ENCODE measurements around the gene LINGO3. TPM values are rescaled to one million over a fixed set of nuclear protein-coding genes. Genes with fewer than 3 reads are reported as not detected.

LINGO3 gene
- total and polyA plus RNA-seq, 2 experiments from 2014 or later = 0.29 to 0.45 TPM

DNA sequence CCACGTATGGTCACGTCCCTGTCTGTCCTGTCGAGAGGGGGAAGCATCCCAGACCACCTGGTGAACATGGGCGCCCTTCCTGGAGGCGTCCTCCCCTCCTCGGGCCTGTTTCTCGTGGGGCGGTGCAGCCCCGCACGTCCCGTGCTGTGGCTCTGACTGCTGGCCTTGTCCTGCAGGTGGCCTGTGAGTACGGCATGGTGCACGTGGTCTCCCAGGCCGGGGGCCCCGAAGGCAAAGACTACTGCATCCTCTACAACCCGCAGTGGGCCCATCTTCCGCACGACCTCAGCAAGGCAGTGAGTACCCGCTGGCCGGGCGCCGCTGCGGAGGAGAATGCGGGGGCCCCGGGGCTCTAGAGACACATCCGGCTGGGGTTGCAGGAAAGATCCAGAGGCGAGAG is 26.5 kb upstream of the LINGO3 start:
- no peak overlapping the region for H3K4me3 Mint-ChIP-seq
- peaks cover 26% of the 10 kb centered on the region for H3K27me3 Mint-ChIP-seq (ENCODE audit: insufficient read depth, low read depth, poor library complexity)
- peaks cover 39% of the 10 kb centered on the region for H3K4me1 Mint-ChIP-seq
- Histone ChIP-seq H3K79me2 (replicated peaks; ENCODE audit: insufficient read depth) (peaks cover 55% of the 10 kb centered on the region), H3K36me3 (ENCODE audit: insufficient read depth) (no peaks in the 10 kb centered on the region), H4K20me1 (replicated peaks; ENCODE audit: insufficient read depth) (peaks cover 13% of the 10 kb centered on the region), H3K4me2 (no peak overlapping the region), H3K4me1 (ENCODE audit: insufficient read depth) (peaks cover 15% of the 10 kb centered on the region), H3F3A (replicated peaks; ENCODE audit: low read depth) (peaks cover 24% of the 10 kb centered on the region), H3K27me3 (ENCODE audit: insufficient read depth) (no peaks in the 10 kb centered on the region), H3K27ac (ENCODE audit: low read depth) (no peak overlapping the region), H3K4me3 (no peak overlapping the region), H3K9me2 (ENCODE audit: insufficient read depth) (no peaks in the 10 kb centered on the region; the same call in 1 of the 2 replicates), H2AFZ (no peak overlapping the region)
- TF ChIP-seq, protein P1, sequence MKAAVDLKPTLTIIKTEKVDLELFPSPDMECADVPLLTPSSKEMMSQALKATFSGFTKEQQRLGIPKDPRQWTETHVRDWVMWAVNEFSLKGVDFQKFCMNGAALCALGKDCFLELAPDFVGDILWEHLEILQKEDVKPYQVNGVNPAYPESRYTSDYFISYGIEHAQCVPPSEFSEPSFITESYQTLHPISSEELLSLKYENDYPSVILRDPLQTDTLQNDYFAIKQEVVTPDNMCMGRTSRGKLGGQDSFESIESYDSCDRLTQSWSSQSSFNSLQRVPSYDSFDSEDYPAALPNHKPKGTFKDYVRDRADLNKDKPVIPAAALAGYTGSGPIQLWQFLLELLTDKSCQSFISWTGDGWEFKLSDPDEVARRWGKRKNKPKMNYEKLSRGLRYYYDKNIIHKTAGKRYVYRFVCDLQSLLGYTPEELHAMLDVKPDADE (IDR thresholded peaks at IDR 0.05) = no peak
- TF ChIP-seq REST (IDR thresholded peaks at IDR 0.05; ENCODE audit: unreplicated experiment) (no peak), CREB1 (CRISPR knock-in tag; IDR thresholded peaks at IDR 0.05; ENCODE audit: low read depth) (no peak), ZNF331 (CRISPR knock-in tag; IDR thresholded peaks at IDR 0.05; ENCODE audit: low read depth) (no peak), NANOG (IDR thresholded peaks at IDR 0.05; ENCODE audit: borderline replicate concordance) (no peak), STAT1 (IDR thresholded peaks at IDR 0.05; ENCODE audit: unreplicated experiment) (no peak), JUNB (IDR thresholded peaks at IDR 0.05; ENCODE audit: unreplicated experiment) (no peak), ZNF462 (CRISPR knock-in tag; IDR thresholded peaks at IDR 0.05) (no peak), POLR2AphosphoS5 (IDR thresholded peaks at IDR 0.05; ENCODE audit: low read depth) (no peak), EZH2 (IDR thresholded peaks at IDR 0.05; ENCODE audit: low read depth, unreplicated experiment) (no peak), ZNF114 (CRISPR knock-in tag; IDR thresholded peaks at IDR 0.05) (no peak), EZH2phosphoT487 (IDR thresholded peaks at IDR 0.05; ENCODE audit: unreplicated experiment) (no peak)
- TF ChIP-seq, protein P2, sequence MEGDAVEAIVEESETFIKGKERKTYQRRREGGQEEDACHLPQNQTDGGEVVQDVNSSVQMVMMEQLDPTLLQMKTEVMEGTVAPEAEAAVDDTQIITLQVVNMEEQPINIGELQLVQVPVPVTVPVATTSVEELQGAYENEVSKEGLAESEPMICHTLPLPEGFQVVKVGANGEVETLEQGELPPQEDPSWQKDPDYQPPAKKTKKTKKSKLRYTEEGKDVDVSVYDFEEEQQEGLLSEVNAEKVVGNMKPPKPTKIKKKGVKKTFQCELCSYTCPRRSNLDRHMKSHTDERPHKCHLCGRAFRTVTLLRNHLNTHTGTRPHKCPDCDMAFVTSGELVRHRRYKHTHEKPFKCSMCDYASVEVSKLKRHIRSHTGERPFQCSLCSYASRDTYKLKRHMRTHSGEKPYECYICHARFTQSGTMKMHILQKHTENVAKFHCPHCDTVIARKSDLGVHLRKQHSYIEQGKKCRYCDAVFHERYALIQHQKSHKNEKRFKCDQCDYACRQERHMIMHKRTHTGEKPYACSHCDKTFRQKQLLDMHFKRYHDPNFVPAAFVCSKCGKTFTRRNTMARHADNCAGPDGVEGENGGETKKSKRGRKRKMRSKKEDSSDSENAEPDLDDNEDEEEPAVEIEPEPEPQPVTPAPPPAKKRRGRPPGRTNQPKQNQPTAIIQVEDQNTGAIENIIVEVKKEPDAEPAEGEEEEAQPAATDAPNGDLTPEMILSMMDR (conservative IDR thresholded peaks at IDR 0.05; ENCODE audit: low read depth in 2 of 2) = no peak
- H3K36me3 Mint-ChIP-seq (ENCODE audit: low read depth) = peaks cover 24% of the 10 kb centered on the region
- no peak overlapping the region for H3K27ac Mint-ChIP-seq
- no peak for DNase-seq (ENCODE audit: low spot score)
- ATAC-seq = no peak
- H3K9me3 Mint-ChIP-seq = peaks cover 14% of the 10 kb centered on the region

All from GM23338 (cell line).